ENCODE data around the gene ARL2. TPM values are rescaled to one million over a fixed set of nuclear protein-coding genes. Genes with fewer than 3 reads are reported as not detected.

ARL2 gene
- total and polyA plus RNA-seq, 2 donors (not counting 3 experiments of a cell fraction or from before 2014, with no cell fraction given) = 109 to 259 TPM

DNA sequence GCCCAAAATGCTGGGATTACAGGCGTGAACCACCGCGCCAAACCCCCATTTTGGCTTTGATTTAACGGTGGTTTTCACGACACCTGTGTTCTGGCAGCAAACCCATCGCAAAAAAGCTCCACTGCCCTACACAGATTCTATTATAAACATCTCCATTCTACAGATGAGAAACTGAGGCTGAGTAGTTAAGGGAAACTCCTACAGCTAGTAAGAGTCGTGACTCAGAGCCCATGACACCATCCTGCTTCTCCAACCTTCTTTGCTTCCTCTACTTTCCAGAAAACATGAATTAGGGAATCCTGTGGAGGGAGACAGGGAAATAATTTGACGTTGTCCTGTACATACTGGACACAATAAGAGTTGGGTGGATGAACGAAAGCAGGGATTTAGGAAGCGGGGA, 12.8 kb downstream of the ARL2 start:
- Histone ChIP-seq H3K36me3 (ENCODE audit: control insufficient read depth in 2 of 2, extremely low read depth in 1 of 2, insufficient read depth in 2 of 2, low read length in 2 of 2) (no peaks in the 10 kb centered on the region), H3K4me3 (replicated peaks in 1 of 3; ENCODE audit: insufficient read depth in 1 of 3, low read depth in 1 of 3, low read length in 3 of 3) (peak overlapping the region in 1 of 3 experiments; percentile 69), H3K27me3 (ENCODE audit: control insufficient read depth in 2 of 2, insufficient read depth in 2 of 2, low read length in 2 of 2) (no peaks in the 10 kb centered on the region), H3K9me1 (replicated peaks; ENCODE audit: control insufficient read depth, extremely low read depth, insufficient read depth, low read length) (no peaks in the 10 kb centered on the region), H3K9me3 (replicated peaks; ENCODE audit: control insufficient read depth, insufficient read depth, low read length) (no peaks in the 10 kb centered on the region), H3K4me1 (ENCODE audit: control insufficient read depth, extremely low read depth, insufficient read depth, low read length) (peaks cover 11% of the 10 kb centered on the region), H3K27ac (ENCODE audit: insufficient read depth, low read depth, low read length) (no peak overlapping the region), H2AFZ (ENCODE audit: low read depth, low read length) (peak overlapping the region; percentile 92), H4K20me1 (replicated peaks; ENCODE audit: control insufficient read depth, extremely low read depth, insufficient read depth, low read length) (no peaks in the 10 kb centered on the region), H3K79me2 (ENCODE audit: control insufficient read depth, insufficient read depth, low read length) (no peaks in the 10 kb centered on the region), H3K9ac (replicated peaks; ENCODE audit: extremely low read depth, insufficient read depth, low read length) (peak overlapping the region; percentile 43), H3K4me2 (ENCODE audit: insufficient read depth, low read length) (peak overlapping the region; percentile 92)
- DNase-seq (ENCODE audit: low read depth, low spot score) (no peak), FAIRE-seq (no peak)
- CTCF ChIA-PET = interaction anchor here (0.6 to 1.2 kb wide), 6 partner anchors 12 to 65 kb away, joined by 3 to 10 read pairs (median 4); partner anchors contain the start of genes ARL2 and SAC3D1
- intact Hi-C loops (cut with micrococcal nuclease) = loop anchor here (1.0 kb wide), 6 partner anchors 13 to 110 kb away; partner anchors contain the start of genes ARL2, ATG2A, VPS51 and ZNHIT2
- POLR2A ChIA-PET = no interaction called here
- TF ChIP-seq POLR2A (IDR thresholded peaks at IDR 0.05; ENCODE audit: low read depth, low read length) (no peak), POLR2AphosphoS5 (IDR thresholded peaks at IDR 0.05; ENCODE audit: insufficient read depth, low read depth, low read length) (no peak), JUN (IDR thresholded peaks at IDR 0.05; ENCODE audit: borderline replicate concordance, insufficient read depth, insufficient read length, low read depth) (no peak), EZH2 (IDR thresholded peaks at IDR 0.05; ENCODE audit: borderline replicate concordance, low read depth, low read length, severe bottlenecking) (no peak), GATA2 (IDR thresholded peaks at IDR 0.05; ENCODE audit: insufficient read depth, insufficient read length, low read depth, low read length) (no peak), FOS (IDR thresholded peaks at IDR 0.05; ENCODE audit: borderline replicate concordance, insufficient read depth, low read length) (no peak), MYC (IDR thresholded peaks at IDR 0.05; ENCODE audit: low read depth, low read length) (no peak)
- TF ChIP-seq, protein P1, sequence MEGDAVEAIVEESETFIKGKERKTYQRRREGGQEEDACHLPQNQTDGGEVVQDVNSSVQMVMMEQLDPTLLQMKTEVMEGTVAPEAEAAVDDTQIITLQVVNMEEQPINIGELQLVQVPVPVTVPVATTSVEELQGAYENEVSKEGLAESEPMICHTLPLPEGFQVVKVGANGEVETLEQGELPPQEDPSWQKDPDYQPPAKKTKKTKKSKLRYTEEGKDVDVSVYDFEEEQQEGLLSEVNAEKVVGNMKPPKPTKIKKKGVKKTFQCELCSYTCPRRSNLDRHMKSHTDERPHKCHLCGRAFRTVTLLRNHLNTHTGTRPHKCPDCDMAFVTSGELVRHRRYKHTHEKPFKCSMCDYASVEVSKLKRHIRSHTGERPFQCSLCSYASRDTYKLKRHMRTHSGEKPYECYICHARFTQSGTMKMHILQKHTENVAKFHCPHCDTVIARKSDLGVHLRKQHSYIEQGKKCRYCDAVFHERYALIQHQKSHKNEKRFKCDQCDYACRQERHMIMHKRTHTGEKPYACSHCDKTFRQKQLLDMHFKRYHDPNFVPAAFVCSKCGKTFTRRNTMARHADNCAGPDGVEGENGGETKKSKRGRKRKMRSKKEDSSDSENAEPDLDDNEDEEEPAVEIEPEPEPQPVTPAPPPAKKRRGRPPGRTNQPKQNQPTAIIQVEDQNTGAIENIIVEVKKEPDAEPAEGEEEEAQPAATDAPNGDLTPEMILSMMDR (IDR thresholded peaks at IDR 0.05; ENCODE audit: extremely low read depth in 1 of 2, insufficient read depth in 1 of 2, low read depth in 1 of 2, low read length in 2 of 2) = no peak
- TF ChIP-seq, protein P2, sequence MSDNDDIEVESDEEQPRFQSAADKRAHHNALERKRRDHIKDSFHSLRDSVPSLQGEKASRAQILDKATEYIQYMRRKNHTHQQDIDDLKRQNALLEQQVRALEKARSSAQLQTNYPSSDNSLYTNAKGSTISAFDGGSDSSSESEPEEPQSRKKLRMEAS (IDR thresholded peaks at IDR 0.05; ENCODE audit: insufficient read depth, insufficient read length) = no peak
- dilution Hi-C loops (cut with MboI; ENCODE audit: extremely low pct_ligation_motif_present, low sequenced_read_pairs) = no loop called here
- BruUV-seq (replicated peaks) = no TSS peak
